Stimulated activated CD8-positive, alpha-beta memory T cell treated with anti-CD3 and anti-CD28 coated beads, Interleukin-12 subunit alpha, Interleukin-12 subunit beta, amount 100 ng/mL, for 24 hours (primary cell): Measurements from ENCODE around the gene ZNF746.
"Not testable (repeated sequence)": the region's sequence is repeated elsewhere in the genome, so short reads cannot be mapped to it uniquely, and the experiment has no call there.

ENCODE experiments used
- DNase-seq: peaks from one replicate; pipeline ENCODE4 v3.0.0-alpha.2; 2020; ENCODE audit errors: extremely low read depth

The ZNF746 gene

DNA sequence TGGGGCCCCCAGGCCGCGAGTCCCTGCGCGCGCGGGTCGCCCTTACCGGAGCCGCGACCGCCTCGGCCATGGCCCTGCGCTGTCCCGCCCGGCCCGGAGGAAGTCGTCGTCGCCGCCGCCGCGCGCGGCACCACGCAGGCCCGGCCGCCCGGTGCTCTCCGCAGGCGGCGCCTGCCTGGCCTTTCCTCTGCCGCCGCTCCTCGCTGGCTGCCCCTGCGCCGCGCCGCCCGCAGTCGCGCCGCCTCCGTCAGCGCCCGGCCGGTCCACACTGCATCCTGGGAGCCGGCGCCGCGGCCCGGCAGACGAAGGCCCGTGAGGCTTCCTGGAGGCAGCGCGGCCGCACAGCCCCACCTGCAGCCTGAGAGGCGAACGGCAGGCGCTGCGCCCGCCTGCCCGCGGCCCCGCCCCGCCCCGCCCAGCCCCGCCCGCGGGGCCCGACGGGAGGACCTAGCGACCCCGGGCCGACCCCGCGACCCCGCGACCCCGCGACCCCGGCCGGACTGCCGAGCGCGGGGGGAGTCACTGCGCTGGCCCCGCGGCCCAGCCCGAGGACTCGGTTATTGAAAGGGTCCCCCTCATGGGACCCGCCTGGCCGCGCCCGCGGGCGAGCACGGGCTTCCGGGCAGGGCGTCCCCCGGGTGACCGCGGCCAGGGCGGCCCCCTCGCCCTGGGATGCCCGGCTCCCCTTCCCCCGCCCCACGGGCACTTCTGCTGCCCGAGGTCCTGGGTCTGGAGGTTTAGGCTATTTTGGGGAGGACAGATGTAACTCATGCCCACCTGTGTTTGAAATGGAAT, at the start of gene ZNF746:
TSS of gene ZNF746 (minus strand) at position 343 of the 795 bp plus-strand sequence. CDS start at position 70, 273 bp downstream.
- DNase-seq, result peak; percentile 57

DNA sequence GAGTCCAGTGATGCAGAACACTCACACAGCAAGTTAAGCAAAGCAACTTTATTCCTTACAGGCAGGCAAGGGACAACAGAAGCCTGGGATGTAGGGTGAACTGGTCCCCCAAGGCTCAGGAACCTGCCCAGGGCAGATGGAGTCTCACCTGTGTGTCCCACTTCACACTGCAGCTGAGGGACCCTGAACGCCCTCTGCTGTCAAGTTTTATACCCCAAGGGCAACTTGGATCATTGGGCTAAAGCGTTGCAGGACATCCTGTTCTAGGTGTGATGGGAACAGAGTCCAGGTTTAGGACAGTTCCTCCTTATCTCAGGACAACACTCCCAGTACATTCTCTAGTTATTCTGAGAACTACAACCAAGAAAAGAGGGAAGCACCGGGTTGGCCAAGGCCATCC, 49.5 kb upstream of the ZNF746 start:
- no peak for DNase-seq

DNA sequence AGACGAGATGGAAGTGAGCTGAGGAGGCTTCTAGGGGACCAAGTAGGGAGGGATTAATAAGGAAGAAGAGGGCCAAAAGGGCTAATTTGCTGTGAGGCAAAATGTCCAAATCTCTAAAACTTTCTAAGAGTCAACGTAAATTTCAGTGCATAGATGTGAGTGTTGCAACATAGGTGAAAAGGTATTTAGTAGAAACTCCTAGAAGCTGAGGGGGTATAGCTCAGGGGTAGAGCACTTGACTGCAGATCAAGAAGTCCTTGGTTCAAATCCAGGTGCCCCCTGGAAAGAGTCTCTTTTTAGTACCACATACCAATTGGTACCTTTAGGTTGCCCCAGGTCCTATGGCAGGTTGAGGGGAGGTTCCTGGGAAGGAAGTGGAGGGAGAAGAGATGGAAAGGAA, 48.7 kb upstream of the ZNF746 start:
- DNase-seq, result no peak

DNA sequence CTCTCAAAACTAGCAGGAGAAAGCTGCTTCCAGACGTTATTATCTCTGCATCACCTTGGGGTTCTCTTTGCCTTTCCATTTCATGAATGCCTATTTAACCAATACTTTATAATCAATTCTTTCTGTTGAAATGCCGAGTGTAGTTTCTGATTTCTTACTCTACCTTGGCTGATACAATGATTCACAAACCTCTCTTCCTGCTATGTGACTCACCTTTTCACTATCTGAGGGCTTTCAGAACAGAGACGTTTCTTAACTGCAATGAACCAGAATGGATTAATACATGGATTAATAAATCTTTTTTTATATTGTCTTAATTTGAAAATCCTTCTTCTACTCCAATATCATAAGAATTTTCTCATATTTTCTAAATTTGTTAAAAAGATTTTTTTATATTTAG, 46.4 kb upstream of the ZNF746 start:
- no peak for DNase-seq

DNA sequence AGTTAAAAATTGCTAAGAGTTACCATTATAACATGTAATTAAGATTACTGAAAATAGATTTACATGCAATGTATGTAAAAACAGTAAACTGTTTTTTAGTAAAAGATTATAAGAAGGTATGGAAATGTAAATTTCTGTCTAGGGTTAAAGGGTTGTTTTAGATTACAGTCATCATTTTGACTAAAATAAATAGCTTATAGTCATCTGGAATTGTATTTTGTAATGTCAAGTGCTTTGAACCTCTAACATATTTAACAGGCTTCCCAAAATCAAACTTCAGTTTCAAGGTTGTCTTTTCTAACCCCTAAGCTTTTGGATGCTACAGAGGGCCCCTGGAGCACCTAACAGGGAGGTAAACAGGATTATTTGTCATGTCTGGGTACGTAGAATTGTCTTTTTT, 35.0 kb upstream of the ZNF746 start:
- DNase-seq, result no peak

DNA sequence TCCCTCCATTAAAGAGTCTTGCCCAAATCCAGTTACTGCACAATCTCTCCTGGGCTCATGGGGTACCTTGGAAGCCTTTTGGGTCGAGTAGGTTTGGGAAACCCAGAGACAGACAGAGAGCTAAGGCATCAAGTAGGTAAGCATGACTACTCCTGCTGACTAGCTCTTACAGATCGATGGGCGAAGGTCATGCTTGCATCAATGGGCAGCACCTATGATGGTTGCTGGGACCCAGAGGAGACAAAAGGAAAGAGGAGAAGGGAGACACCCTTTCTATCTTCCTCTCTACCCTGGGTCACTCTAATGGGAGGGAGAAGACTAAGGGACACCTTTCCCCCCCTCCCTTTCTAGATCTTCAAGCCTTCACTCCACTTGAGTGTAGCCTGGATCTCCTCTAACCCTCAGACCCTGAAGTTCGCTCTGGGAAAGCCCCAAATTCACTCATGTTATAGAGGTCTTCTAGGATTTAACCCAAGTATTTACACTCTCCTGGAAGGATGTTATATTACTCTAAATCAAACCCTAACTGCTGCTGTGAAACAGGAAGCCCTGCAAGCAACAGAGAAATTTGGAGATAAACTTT, 31.6 kb upstream of the ZNF746 start:
- DNase-seq, result no peak

DNA sequence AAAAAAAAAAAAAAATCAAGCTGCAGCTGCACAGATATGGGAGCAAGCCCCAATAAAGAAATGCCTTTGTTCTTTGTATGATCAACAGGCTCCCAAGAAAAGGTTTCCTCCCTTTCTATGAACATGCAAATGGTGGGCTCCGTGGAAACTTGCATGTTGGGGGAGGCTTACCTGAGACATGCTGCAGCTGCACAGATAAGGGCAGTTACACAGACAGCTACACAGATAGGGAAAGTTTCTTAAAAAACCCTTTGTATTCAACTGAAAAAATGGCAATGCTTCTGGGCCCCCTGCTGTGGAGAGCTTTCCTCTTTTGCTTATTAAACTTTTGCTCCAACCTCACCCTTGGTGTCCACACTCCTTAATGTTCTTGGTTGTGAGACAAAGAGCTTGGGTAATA, 29.8 kb upstream of the ZNF746 start:
- DNase-seq, result no peak

DNA sequence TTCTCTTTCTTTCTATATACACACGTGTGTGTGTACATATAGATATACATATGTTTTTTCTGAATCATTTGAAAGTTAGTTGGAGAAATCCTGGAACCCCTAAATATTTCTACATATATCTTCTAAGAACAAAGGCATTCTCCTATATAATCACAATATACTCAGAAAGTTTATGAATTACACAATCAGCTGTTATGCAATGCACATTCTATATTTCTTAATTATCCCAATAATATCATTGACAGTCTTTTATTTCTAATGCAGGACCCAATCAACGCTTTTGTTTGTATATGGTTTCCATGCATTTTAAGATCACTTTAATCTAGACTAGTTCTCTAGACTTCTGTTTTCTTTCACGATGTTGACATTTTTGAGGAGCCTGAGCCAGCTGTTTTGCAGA, 27.7 kb upstream of the ZNF746 start:
- DNase-seq, result no peak

DNA sequence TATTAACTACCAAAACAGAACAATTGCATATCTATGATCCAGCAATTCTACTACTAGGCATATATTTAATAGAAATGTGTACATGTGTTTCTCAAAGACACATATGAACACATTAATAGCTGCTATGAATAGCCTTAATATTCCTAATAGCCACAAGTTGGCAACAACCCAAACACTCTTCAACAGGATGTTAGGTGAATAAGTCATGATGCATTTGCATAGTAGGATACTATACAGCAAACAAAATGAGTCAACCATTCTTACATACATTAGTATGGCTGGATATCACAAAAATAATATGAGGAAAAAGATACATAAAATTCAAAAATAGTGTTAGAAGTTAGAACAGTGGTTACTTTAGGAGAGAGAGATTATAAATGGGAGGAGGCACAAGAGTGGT, 26.8 kb upstream of the ZNF746 start:
- no peak for DNase-seq

DNA sequence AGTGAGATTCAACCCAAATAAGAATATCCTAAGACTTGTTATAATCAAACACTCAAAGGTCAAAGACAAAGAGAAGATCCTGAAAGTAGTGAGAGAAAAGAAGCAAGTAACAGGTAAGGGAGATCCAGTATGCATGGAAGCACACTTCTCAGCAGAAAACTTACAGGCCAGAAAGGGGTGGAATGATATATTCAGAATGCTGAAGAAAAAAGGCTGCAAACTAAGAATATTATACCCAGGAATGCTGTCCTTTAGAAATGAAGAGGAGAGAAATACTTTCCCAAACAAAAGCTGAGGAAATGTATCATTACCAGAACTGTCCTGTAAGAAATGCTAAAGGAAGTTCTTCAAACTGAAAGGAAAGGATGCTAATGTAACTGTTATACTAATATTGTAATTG, 12.6 kb upstream of the ZNF746 start:
- no peak for DNase-seq

DNA sequence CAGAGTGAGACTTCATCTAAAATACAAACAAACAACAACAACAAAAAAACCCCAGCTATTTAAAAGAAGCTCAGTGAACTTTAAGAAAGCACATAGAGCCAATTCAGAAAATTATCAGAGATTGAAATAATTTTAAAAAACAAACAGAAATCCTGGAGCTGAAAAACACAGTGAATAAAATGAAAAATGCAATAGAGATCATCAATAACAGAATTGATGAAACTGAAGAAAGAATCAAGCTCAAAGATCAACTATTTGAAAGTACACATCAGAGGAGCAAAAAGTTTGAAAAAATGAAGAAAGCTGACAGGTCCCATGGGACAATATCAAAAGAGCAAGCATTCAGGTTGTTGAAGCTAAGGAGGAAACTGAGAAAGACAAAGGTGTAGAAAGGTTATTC, 12.2 kb upstream of the ZNF746 start:
- no peak for DNase-seq

DNA sequence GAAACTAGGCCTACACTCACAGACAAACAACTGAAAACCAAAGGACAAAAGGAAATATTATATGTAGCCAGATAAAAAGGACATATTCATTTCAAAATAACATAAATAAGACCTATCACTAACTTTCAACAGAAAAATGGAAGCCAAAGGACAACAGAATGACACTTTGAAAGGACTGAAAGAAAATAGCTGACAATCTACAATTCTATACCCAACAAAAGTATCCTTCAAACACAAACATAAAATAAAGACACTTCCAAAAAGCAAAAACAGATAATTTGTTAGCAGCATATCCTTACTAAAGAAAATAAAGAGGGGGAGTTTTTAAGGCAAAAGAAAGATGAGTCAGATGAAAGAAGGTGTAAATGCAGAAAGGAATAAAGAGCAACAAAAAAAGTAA, 7.9 kb upstream of the ZNF746 start:
- DNase-seq, result no peak

DNA sequence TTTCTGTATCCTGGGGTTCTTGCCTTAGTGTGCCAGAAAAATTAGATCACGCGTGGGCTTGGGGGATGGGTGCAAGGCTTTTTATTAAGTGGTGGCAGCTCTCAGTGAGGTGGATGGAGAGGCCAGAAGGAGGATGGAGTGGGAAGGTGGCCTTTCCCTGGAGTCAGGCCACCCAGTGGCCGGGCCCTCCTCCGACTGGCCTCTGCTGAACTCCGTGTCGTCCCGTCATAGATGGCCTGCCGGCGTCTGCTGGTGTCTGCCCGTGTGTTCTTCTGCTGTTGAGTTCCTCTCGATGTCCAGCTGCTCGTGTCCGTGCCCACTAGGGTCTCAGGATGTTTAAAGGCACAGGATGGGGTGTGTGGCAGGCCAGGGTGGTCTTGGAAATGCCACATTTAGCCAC, 4.0 kb upstream of the ZNF746 start:
- no peak for DNase-seq

DNA sequence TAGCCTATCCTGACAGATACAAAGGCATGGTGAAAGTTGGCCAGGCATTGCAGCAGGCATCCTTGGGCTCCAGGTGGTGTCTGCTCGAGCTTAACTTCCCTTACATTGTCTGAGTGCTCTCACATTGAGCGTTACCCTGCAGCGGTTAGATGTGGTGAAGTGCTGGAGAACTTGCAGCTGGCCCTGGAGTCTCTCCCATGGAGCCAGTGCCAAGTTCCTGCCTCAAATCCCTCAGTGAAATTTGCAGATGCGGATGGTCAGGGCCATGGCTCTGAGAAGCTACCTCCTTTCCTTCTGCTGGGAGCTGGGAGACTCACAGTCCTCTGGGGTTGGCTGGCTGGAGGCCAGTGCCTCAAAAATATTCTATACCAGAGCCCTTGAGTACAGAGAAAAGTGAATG, 3.3 kb upstream of the ZNF746 start:
- no peak for DNase-seq

DNA sequence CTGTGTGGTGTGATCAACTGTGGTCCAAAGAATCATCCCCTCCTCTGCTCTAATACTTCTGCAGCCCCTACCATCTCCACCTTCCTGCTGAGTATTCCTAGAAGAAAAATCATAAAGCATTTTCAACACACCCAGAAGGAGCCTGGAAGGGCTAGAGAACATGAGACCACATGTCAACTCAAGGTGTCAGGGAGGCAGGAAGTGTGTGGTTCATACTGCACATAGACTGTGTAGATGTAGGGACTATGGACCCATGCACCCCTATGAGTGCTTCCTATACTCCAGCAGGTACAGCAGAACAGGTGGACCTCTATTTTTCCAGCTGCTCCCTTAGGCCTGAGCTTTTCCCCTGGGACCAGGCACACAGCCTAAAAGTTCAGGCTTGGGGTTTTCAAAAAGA, 2.6 kb upstream of the ZNF746 start:
- DNase-seq, result no peak

DNA sequence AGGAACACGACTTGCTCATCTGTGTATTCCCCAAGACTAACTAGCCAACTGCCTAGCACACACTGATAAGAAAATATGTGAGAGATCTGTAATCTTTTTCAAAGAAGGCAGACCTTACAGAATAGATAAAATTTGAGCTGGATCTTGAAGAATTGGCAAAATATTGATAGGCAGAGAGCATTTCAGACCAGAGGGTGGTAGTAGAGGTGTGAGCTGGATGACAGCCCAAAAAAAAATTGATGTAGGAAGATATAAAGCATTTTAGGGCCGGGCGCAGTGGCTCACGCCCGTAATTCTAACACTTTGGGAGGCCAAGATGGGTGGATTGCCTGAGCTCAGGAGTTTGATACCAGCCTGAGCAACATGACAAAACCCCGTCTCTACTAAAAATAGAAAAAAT, 1.2 kb upstream of the ZNF746 start:
- no peak for DNase-seq

DNA sequence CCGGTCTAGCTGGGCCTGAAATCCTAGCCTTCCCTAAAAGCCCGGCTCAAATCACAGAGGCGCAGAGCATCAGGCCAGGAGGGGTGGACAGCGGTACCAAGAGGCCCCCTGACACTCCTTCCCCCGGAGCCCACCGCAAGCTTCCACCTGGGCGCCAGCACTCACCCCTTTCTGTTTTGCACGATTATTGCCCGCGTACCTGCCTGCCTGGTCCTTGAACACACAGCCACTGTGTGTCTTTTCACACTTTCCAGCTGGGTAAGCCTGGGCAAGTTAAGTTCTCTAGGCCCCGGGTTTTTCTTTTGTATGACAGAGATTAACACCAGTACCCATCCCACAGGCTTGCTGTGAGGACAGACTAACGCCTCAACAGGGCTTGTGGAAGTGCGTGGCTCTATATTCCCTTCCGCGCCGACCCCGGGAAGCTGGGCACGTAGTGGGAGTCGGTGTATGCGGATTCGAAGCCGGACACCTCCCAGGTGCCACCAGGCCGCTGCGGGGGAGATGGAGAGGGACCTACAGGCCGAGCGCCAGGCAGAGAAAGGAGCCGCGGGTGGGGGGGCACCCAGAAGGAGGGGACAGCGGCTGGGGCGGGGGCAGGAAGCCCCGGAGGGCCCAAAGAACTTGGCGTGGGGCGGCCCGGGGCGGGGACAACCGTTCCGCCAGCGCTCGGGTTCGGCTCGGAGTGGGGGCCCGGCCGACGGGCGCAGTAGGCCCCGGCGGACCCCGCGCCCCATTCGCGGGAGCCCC, 792 bp downstream of the ZNF746 start:
- peak; percentile 25 for DNase-seq

DNA sequence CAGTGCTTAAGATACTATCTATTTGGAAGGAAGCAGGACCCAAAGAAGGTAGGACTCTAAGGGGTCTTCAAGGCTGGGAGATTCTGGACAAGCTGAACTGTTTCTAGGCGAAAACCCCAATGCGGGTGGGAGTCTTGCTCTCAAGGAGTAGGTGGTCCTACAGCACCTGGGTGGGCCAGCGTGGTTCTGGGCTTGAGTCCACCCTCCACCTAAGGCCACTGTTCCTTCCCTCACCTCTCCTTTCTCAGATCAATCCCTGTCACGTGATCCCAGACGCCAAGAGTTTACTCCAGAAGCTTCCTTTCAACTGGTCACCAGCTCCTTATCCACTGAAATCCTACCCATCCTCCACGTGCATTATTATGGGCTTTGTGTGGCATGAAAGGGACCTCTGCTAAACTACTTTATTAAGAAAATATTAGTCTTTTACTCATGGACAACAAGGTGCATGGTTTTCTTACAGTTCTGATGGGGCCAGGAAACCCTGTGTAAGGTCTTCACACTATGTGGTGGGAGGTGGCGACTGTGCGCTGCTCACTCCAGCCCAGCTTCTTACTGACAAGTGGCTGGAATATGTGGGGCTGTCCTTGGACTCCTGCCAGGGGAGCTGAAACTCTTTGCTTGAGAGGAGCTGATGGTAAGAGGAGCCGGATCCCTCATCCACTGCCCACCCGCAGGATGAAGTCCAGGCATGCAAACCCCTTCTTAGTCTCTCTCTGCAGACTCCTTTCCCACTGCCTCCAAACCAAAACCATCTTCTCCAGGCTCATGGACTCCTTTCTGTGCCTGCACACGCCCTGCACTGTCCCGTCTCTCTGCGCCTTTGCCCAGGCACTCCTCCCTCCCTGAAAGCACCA, 1.6 kb downstream of the ZNF746 start:
- DNase-seq, result no peak

DNA sequence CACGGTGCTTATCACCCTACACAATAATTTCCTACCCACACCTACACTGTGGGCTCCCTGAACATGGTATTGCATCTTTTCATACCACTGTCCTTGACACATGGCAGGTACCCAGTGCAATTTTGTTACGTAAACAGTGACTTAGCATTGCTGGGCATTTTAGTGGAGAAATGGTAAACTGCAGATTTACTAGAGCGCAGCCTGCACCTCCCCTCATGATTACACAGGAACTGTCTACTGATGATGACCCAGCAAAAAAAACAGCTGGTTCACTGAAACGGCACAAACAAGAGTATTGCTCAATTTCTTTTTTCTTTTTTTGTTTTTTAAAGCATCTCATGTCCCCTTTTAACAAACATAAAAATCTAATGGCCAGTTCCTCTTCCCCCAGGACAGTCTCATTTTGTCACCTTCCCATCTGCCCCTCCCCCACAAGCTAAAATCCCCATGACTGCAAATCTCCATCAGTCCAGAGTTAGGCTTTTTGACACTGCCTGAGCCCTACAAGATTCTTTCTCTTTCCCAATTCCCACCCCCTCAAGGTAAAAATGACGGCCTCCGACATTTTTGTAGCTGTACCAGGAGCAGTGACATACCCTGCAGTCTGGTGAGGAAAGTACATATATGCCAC, 2.8 kb downstream of the ZNF746 start:
- no peak for DNase-seq

DNA sequence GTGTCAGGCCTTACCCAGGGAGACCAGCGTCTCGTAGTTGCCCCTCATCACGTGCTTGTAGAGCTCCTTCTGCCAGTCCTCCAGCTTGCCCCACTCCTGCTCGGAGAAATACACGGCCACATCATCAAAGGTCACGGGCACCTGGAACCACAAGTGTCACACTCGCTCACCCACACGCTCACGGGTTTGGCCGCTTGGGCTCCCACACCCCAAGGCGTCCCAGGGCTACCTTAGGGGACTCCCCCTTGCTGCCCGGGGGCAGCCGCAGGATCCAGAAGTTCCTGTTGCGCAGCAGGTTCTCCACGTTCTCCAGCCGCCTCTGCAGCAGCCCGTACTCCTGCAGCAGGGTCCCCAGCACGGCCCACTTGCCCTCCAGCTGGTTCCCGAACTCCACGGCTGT, 3.6 kb downstream of the ZNF746 start:
- DNase-seq, result not testable (repeated sequence)

DNA sequence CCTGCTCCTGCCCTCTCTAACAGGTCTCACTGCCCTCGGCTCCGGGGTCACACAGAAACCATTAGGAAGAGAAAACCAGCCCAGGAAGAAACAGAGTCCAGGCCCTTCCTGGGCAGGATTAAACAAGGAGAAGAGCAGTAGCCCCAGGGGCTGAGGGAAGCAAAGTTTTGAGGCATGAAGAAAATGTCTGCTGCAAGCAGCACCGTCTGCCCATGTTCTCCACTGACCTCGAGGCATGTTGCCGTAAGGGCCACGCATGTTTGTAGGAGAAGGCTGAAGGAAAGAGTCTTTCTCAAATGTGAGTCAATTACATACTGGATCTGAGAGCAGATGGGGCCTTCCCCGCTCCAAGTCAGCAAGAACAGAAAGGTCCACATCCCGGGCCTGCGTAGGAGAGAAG, 4.2 kb downstream of the ZNF746 start:
- DNase-seq, result no peak
